ENCODE data around the gene TYSND1.

GRCh38 chr10:70088308-70088698, 58.2 kb downstream of the TYSND1 start:
- TF ChIP-seq CTCF (IDR thresholded peaks at IDR 0.05) (no peak), POLR2A (IDR thresholded peaks at IDR 0.05) (no peak)

All from adrenal gland (tissue), 5 donors.